ENCODE results near the gene SLC2A13. TPM values are rescaled to one million over a fixed set of nuclear protein-coding genes. Genes with fewer than 3 reads are reported as not detected.

SLC2A13 gene
- total and polyA plus RNA-seq, 2 donors (not counting 3 experiments of a cell fraction or from before 2014, with no cell fraction given), result 1.2 to 4.9 TPM

DNA sequence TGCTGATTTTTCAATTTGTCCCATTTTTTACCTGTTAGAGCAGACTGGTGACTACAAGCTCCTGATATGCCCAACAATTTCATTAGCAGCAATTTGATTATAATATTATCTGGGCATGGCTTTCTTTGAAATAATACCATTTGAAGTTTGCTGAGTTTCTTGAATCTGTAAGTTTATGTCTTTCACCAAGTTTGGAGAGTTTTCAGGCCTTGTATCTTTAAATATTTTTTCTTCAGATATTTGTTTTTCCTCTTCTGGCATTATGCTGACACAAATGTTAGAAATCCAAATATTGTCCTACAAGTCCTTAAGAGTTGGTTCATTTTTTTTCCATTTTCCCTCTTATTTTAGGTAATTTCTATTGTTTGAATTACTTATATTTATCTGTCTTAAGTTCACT, 30.4 kb downstream of the SLC2A13 start:
- H2AFZ ChIP-seq (ENCODE audit: low read depth, low read length), result no peak overlapping the region
- ChIA-PET CTCF (no interaction called here), POLR2A (no interaction called here)
- no peak overlapping the region for H3K4me2 ChIP-seq (ENCODE audit: insufficient read depth, low read length)
- H3K4me3 ChIP-seq (replicated peaks in 1 of 3; ENCODE audit: insufficient read depth in 1 of 3, low read depth in 1 of 3, low read length in 3 of 3), result no peak overlapping the region
- no peaks in the 10 kb centered on the region for H3K36me3 ChIP-seq (ENCODE audit: control insufficient read depth in 2 of 2, extremely low read depth in 1 of 2, insufficient read depth in 2 of 2, low read length in 2 of 2)
- no TSS peak for BruUV-seq (replicated peaks)
- H3K9ac ChIP-seq (replicated peaks; ENCODE audit: extremely low read depth, insufficient read depth, low read length), result no peak overlapping the region
- intact Hi-C loops (cut with micrococcal nuclease), result no loop called here
- H3K79me2 ChIP-seq (ENCODE audit: control insufficient read depth, insufficient read depth, low read length), result no peaks in the 10 kb centered on the region
- DNase-seq (ENCODE audit: low read depth, low spot score) (no peak), FAIRE-seq (no peak)
- H3K9me1 ChIP-seq (replicated peaks; ENCODE audit: control insufficient read depth, extremely low read depth, insufficient read depth, low read length), result no peaks in the 10 kb centered on the region
- dilution Hi-C loops (cut with MboI; ENCODE audit: extremely low pct_ligation_motif_present, low sequenced_read_pairs), result no loop called here
- no peaks in the 10 kb centered on the region for H4K20me1 ChIP-seq (replicated peaks; ENCODE audit: control insufficient read depth, extremely low read depth, insufficient read depth, low read length)
- no peaks in the 10 kb centered on the region for H3K9me3 ChIP-seq (replicated peaks; ENCODE audit: control insufficient read depth, insufficient read depth, low read length)
- TF ChIP-seq EZH2 (IDR thresholded peaks at IDR 0.05; ENCODE audit: borderline replicate concordance, low read depth, low read length, severe bottlenecking), result no peak
- TF ChIP-seq MYC (IDR thresholded peaks at IDR 0.05; ENCODE audit: low read depth, low read length), result no peak
- TF ChIP-seq POLR2AphosphoS5 (IDR thresholded peaks at IDR 0.05; ENCODE audit: insufficient read depth, low read depth, low read length), result no peak
- no peak overlapping the region for H3K27ac ChIP-seq (ENCODE audit: insufficient read depth, low read depth, low read length)
- H3K27me3 ChIP-seq (ENCODE audit: control insufficient read depth in 2 of 2, insufficient read depth in 2 of 2, low read length in 2 of 2), result no peaks in the 10 kb centered on the region
- H3K4me1 ChIP-seq (ENCODE audit: control insufficient read depth, extremely low read depth, insufficient read depth, low read length), result no peaks in the 10 kb centered on the region

GRCh38 chr12:40068416-40068815, 37.5 kb downstream of the SLC2A13 start:
- Histone ChIP-seq H3K27me3 (ENCODE audit: control insufficient read depth in 2 of 2, insufficient read depth in 2 of 2, low read length in 2 of 2) (no peaks in the 10 kb centered on the region), H3K4me1 (ENCODE audit: control insufficient read depth, extremely low read depth, insufficient read depth, low read length) (no peaks in the 10 kb centered on the region), H3K36me3 (ENCODE audit: control insufficient read depth in 2 of 2, extremely low read depth in 1 of 2, insufficient read depth in 2 of 2, low read length in 2 of 2) (no peaks in the 10 kb centered on the region), H4K20me1 (replicated peaks; ENCODE audit: control insufficient read depth, extremely low read depth, insufficient read depth, low read length) (no peaks in the 10 kb centered on the region), H3K4me3 (replicated peaks in 1 of 3; ENCODE audit: insufficient read depth in 1 of 3, low read depth in 1 of 3, low read length in 3 of 3) (no peak overlapping the region), H3K4me2 (ENCODE audit: insufficient read depth, low read length) (no peak overlapping the region), H3K9me3 (replicated peaks; ENCODE audit: control insufficient read depth, insufficient read depth, low read length) (no peaks in the 10 kb centered on the region), H3K9ac (replicated peaks; ENCODE audit: extremely low read depth, insufficient read depth, low read length) (no peak overlapping the region), H2AFZ (ENCODE audit: low read depth, low read length) (no peak overlapping the region), H3K79me2 (ENCODE audit: control insufficient read depth, insufficient read depth, low read length) (no peaks in the 10 kb centered on the region), H3K9me1 (replicated peaks; ENCODE audit: control insufficient read depth, extremely low read depth, insufficient read depth, low read length) (no peaks in the 10 kb centered on the region), H3K27ac (ENCODE audit: insufficient read depth, low read depth, low read length) (no peak overlapping the region)
- intact Hi-C loops (cut with micrococcal nuclease), result no loop called here
- ChIA-PET POLR2A (no interaction called here), CTCF (interaction anchor here (1.1 to 1.5 kb wide), 2 partner anchors 11 to 14 kb away, joined by 3 to 4 read pairs; no protein-coding TSS in a partner anchor)
- TF ChIP-seq MYC (IDR thresholded peaks at IDR 0.05; ENCODE audit: low read depth, low read length) (no peak), MAX (IDR thresholded peaks at IDR 0.05; ENCODE audit: insufficient read depth, insufficient read length) (no peak), POLR2A (IDR thresholded peaks at IDR 0.05; ENCODE audit: low read depth, low read length) (no peak), POLR2AphosphoS5 (IDR thresholded peaks at IDR 0.05; ENCODE audit: insufficient read depth, low read depth, low read length) (no peak), JUN (IDR thresholded peaks at IDR 0.05; ENCODE audit: borderline replicate concordance, insufficient read depth, insufficient read length, low read depth) (no peak), CTCF (IDR thresholded peaks at IDR 0.05; ENCODE audit: extremely low read depth in 1 of 2, insufficient read depth in 1 of 2, low read depth in 1 of 2, low read length in 2 of 2) (no peak), GATA2 (IDR thresholded peaks at IDR 0.05; ENCODE audit: insufficient read depth, insufficient read length, low read depth, low read length) (no peak), FOS (IDR thresholded peaks at IDR 0.05; ENCODE audit: borderline replicate concordance, insufficient read depth, low read length) (no peak), EZH2 (IDR thresholded peaks at IDR 0.05; ENCODE audit: borderline replicate concordance, low read depth, low read length, severe bottlenecking) (no peak)
- dilution Hi-C loops (cut with MboI; ENCODE audit: extremely low pct_ligation_motif_present, low sequenced_read_pairs), result no loop called here
- BruUV-seq (replicated peaks), result no TSS peak
- no peak for DNase-seq (ENCODE audit: low read depth, low spot score)
- FAIRE-seq, result no peak
